Heart left ventricle (tissue), 13 donors: ENCODE results near the gene PRKCA.

ENCODE experiments used
- POLR2A ChIP-seq, 2 donors: fragments of 450-650 bp; IDR thresholded peaks; one replicate each; pipeline ENCODE4 v1.6.1; 2017; ENCODE audit warnings: antibody characterized with exemption in 2 of 2, mild to moderate bottlenecking in 2 of 2, moderate library complexity in 2 of 2
- TF ChIP-seq, protein P1 (sequence below), 12 donors: fragments of 200-600 bp; sonication (generic) in 4 of 12; IDR thresholded peaks; one replicate each; pipeline versions ENCODE4 v1.5.0 to v1.8.0; 2018 to 2022; ENCODE audit warnings: antibody characterized with exemption in 12 of 12, mild to moderate bottlenecking in 5 of 12
- donor health status: ischemic (EF 13 %, LVEDD 7.1; RV severe dilation, severe dysfunction).
- donor health status: DM: no; HTN: yes; CAD: no.
- donor health status: DM: no; HTN: no; CAD: no.
- donor health status: ischemic (EF 25% LVEDD 6.9; RV normal size, moderate dysfunction).
- donor health status: ischemic (EF 25% LVEDD 5.7; RV mildly dilated, moderate dysfunction).
- donor health status: ischemic (EF 35%, LVEDD 5.7; RV mildly dilated, moderate dysfunction).
- donor health status: nonischemic (EF 11% LVEDD 7.7; RV severe dilation, severe dysfunction).
- donor health status: DM: yes; HTN: yes; CAD: no.
- donor health status: PGD.
- donor health status: ischemic (EF 29% LVEDD 5.4; RV normal size, mild dysfunction).
- donor health status: nonischemic (EF 23%, LVEDD 6.1; RV moderate dilation, normal function).

DNA sequence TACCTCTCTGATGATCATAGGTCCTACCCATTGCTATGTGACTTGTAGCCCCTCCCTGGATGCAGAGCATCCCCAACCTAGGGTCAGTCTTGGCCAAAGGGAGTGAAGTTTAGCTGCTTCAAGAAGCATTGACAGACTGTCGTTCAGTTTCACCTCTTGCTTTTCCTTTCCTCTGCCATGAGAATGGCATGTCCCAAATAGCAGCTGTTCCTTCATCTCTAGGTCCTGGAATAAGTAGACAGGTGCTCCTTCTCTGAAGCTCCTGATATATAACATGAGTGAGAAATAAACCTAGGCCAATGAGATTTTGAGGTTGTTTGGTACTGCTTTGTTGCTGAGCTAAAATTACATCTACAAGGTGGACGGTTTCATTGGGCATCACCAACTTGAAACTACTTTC is 328.0 kb downstream of the PRKCA start:
- TF ChIP-seq, protein P1, sequence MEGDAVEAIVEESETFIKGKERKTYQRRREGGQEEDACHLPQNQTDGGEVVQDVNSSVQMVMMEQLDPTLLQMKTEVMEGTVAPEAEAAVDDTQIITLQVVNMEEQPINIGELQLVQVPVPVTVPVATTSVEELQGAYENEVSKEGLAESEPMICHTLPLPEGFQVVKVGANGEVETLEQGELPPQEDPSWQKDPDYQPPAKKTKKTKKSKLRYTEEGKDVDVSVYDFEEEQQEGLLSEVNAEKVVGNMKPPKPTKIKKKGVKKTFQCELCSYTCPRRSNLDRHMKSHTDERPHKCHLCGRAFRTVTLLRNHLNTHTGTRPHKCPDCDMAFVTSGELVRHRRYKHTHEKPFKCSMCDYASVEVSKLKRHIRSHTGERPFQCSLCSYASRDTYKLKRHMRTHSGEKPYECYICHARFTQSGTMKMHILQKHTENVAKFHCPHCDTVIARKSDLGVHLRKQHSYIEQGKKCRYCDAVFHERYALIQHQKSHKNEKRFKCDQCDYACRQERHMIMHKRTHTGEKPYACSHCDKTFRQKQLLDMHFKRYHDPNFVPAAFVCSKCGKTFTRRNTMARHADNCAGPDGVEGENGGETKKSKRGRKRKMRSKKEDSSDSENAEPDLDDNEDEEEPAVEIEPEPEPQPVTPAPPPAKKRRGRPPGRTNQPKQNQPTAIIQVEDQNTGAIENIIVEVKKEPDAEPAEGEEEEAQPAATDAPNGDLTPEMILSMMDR (IDR thresholded peaks at IDR 0.05), result no peak
- TF ChIP-seq POLR2A (IDR thresholded peaks at IDR 0.05), result no peak
